ENCODE data around the gene KIFC3.
"Not testable (repeated sequence)": the region's sequence is repeated elsewhere in the genome, so short reads cannot be mapped to it uniquely, and the experiment has no call there.

Gene KIFC3

GRCh38 chr16:57784334-57784733, 18.0 kb downstream of the KIFC3 start:
- no peak for DNase-seq

- DNase-seq = no peak
These were observed 18.4 kb downstream of the KIFC3 start for GRCh38 chr16:57783883-57784282.

GRCh38 chr16:57783116-57783515, 19.2 kb downstream of the KIFC3 start:
- no peak for DNase-seq

GRCh38 chr16:57782607-57783055, 19.7 kb downstream of the KIFC3 start:
- not testable (repeated sequence) for DNase-seq

- DNase-seq = no peak
These were observed 20.3 kb downstream of the KIFC3 start for GRCh38 chr16:57781741-57782606.

GRCh38 chr16:57781349-57781740, 20.9 kb downstream of the KIFC3 start:
- no peak for DNase-seq

- not testable (repeated sequence) for DNase-seq
These were observed 22.5 kb downstream of the KIFC3 start for GRCh38 chr16:57779836-57780235.

GRCh38 chr16:57778658-57779057, 23.6 kb downstream of the KIFC3 start:
- DNase-seq = no peak

GRCh38 chr16:57775661-57776469, 26.4 kb downstream of the KIFC3 start:
- peak; percentile 36 for DNase-seq

- DNase-seq = no peak
These were observed 27.5 kb downstream of the KIFC3 start for GRCh38 chr16:57774705-57775285.

GRCh38 chr16:57773655-57774295, 28.5 kb downstream of the KIFC3 start:
- no peak for DNase-seq

- DNase-seq = no peak
These were observed 29.3 kb downstream of the KIFC3 start for GRCh38 chr16:57773019-57773418.

- no peak for DNase-seq
These were observed 31.0 kb downstream of the KIFC3 start for GRCh38 chr16:57771141-57771785.

- no peak for DNase-seq
These were observed 31.9 kb downstream of the KIFC3 start for GRCh38 chr16:57770361-57770760.

GRCh38 chr16:57769541-57770145, 32.6 kb downstream of the KIFC3 start:
- DNase-seq = no peak

- no peak for DNase-seq
These were observed 35.5 kb downstream of the KIFC3 start for GRCh38 chr16:57766714-57767348.

GRCh38 chr16:57765160-57765728, 37.0 kb downstream of the KIFC3 start:
- DNase-seq = no peak

GRCh38 chr16:57764341-57765159, 37.7 kb downstream of the KIFC3 start:
- DNase-seq = no peak

- no peak for DNase-seq
These were observed 38.3 kb downstream of the KIFC3 start for GRCh38 chr16:57764006-57764340.

- no peak for DNase-seq
These were observed 38.8 kb downstream of the KIFC3 start for GRCh38 chr16:57763285-57764005.
